SKM-1 (cell line): ENCODE results near the gene CALML3.
A peak's percentile ranks its signal among the peaks of the same experiment; 100 is the strongest.

ENCODE experiments used
- DNase-seq: peaks from one replicate; lab custom pipeline; 2025; ENCODE audit not compliant: unreplicated experiment; lab: John Stamatoyannopoulos, UW

CALML3 gene

GRCh38 chr10:5538446-5538845, 13.7 kb downstream of the CALML3 start:
- DNase-seq, result no peak

DNA sequence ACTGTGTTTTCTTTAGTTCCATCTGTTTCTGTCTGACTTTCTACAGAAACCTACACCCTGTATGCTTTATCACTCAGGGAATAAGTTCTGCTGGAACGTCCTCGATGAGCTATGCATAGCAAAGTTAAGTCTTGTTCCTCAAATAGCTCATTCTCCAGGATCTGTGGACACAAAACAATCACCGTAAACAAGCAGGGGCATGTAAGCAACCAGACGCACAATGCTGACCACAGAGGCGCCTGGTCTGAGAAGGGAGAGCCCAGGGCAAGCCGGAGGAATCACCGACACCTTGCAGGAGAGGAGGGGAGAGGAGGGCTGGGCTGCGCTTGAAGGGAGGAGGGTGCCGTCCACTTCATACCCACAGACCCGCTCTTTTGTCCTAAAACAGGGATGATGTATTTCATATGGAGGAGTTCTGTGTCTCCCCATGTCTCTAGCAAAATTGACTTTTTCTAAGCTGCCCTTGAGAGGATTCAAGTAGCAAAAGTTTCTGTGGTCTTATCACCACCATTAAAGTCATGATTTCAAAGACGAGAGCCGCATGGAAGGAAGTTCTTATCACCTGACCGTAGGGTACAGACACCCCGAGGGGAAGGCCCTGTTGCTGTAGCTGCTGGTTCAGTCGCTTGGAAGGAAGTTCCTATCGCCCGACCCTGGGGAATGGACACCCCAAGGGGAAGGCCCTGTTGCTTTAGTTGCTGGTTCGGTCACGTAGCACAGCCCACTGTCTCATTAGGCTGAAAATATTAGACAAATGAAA, 14.3 kb downstream of the CALML3 start:
- no peak for DNase-seq

DNA sequence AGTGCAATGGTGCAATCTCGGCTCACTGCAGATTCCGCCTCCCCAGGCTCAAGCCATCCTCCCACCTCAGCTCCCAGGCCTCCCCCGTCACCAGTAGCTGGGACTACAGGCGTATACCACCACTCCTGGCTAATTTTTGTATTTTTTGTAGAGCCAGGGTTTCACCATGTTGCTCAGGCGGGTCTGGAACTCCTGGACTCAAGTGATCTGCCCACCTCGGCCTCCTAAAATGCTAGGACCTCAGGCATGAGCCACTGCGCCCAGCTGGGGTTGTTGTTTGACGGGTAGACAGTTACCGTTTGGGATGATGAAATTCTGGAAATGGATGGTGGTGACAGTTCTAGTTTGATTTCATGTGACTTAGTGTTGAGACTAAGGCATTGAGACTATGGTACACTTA, 15.3 kb downstream of the CALML3 start:
- no peak for DNase-seq

DNA sequence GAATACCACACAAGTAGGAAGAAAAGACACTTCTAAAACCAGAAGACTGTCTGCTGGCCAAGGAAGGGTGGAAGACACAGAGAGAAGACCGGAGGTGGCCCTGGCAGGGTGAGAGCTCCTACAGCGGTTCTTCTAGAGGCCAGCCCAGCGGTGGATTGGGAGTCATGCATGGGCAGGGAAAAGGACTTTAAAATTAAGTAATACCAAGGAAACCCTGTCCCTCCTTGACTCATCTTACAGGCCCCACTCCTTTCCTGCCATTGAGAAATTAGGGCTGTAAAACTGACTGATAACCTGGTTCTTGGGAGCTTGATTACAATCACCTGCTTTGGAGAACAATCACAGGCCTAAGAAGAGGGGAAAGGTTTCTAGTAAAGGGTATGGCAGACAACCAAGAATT, 16.1 kb downstream of the CALML3 start:
- DNase-seq, result no peak

- DNase-seq, result no peak
Observed at GRCh38 chr10:5542100-5542499, 17.3 kb downstream of the CALML3 start.

DNA sequence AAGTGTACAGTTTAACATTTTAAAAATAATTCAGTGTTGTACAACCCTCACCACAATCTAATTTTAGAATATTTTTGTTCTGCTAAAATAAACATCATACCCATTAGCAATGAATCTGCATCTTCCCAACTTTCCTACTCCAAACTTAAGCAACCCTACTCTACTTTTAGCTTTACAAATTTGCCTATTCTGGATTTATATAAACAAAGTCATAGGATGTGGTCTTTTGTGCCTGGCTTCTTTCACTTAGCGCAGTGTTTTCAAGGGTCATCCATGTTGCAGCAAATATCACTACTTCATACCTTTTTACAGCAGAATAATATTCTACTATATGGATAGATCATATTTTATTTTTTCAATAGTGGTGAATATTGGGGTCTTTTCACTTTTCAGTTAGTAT, 18.9 kb downstream of the CALML3 start:
- DNase-seq, result no peak

GRCh38 chr10:5544216-5544805, 19.6 kb downstream of the CALML3 start:
- peak; percentile 10 for DNase-seq

- DNase-seq, result no peak
Observed at GRCh38 chr10:5545011-5545410, 20.2 kb downstream of the CALML3 start.

DNA sequence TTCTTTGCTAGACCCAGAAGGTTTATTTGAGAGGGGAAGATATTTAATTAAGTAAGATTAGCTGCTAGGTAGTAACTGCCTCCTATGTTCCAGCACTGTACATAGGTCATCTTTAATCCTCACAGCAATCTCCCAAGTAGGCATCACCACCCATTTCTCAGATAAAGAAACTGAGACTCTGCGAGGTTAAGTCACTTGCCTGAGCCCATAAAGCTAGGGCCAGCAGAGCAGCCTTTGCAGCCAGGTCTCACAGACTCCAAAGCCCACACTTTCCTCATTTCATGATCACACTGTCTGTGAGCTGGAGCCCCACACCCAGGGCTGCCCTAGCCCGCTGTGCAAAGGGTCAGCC, 20.6 kb downstream of the CALML3 start:
- DNase-seq, result no peak

- DNase-seq, result no peak
Observed at GRCh38 chr10:5545778-5546710, 21.3 kb downstream of the CALML3 start.

DNA sequence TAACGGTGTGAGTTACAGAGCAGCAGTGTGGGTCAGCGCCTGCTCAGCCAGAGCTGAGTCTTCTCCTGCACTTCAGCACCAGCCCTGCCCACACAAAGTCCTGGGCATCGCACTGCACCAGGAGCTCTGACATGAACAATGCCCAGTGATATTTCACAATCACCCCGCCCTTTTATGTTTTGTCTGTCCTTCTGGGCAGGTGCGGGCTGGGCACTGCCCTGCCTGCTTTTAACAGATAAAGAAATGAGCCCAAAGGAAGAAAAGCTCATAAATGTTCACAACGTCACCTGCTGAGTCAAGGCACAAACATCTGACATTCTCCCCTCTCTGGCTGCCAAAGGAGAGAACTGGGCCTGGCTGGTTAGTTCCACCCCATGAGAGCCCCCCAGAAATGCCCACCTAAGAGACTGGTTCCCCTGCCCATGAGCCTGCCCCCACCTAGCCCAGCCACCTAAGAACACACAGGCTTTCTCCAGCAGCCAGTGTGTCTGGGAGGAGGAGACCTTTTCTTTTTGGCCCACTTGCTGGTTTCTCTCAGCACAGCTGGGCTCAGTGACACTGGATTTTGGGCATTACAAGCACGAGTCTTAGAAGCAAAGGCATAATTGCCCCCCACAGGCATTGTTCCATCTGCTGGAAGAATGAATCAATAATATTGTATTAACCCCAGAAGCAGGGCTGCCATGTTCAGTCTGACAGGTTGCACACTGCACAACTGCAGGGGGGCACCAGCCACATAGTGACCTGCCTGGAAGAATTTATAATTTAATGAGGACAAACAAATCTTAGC, 22.3 kb downstream of the CALML3 start:
- DNase-seq, result no peak

DNA sequence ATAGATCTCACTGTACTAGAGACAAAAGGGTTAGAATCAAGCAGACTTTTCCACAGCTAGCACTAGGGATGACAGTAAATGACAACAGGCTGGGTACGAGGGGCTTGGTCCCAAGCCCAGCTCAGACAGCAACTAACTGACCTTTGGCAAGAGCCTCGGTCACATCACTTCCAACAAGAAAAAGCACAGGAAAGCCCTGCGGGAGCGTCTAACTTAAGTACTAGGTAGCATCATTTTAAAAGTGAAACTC, 22.8 kb downstream of the CALML3 start:
- DNase-seq, result no peak

- DNase-seq, result no peak
Observed at GRCh38 chr10:5547931-5548660, 23.3 kb downstream of the CALML3 start.

- DNase-seq, result no peak
Observed at GRCh38 chr10:5549462-5550249, 24.9 kb downstream of the CALML3 start.

- DNase-seq, result no peak
Observed at GRCh38 chr10:5550250-5550545, 25.4 kb downstream of the CALML3 start.

GRCh38 chr10:5550621-5551530, 26.1 kb downstream of the CALML3 start:
- DNase-seq, result no peak

GRCh38 chr10:5551531-5552375, 27.0 kb downstream of the CALML3 start:
- no peak for DNase-seq
